ENCODE data around the gene SRC.

The SRC gene

GRCh38 chr20:37442547-37442946, 96.6 kb downstream of the SRC start:
- TF ChIP-seq Cebpa-rat (IDR thresholded peaks at IDR 0.05): no peak
- no peak overlapping the region for H3K4me2 ChIP-seq
- H3K9ac ChIP-seq: no peak overlapping the region
- no peaks in the 10 kb centered on the region for H3K9me3 ChIP-seq (replicated peaks in 1 of 11)
- H3K27me3 ChIP-seq: peaks cover 0 to 5% (median 0%) of the 10 kb centered on the region in 11 experiments; a peak in 2 of 22 replicates
- H3K36me3 ChIP-seq: no peaks in the 10 kb centered on the region
- peaks cover 0 to 34% (median 25%) of the 10 kb centered on the region in 10 experiments; a peak in 16 of 20 replicates for H3K4me1 ChIP-seq
- H3K4me3 ChIP-seq: no peak overlapping the region
- no peak overlapping the region for H3K27ac ChIP-seq
- no peaks in the 10 kb centered on the region; a peak in 1 of 22 replicates for H4K20me1 ChIP-seq

GRCh38 chr20:37442986-37443385, 97.0 kb downstream of the SRC start:
- H3K9me3 ChIP-seq (replicated peaks in 1 of 11): no peaks in the 10 kb centered on the region
- peaks cover 0 to 30% (median 21%) of the 10 kb centered on the region in 10 experiments; a peak in 16 of 20 replicates for H3K4me1 ChIP-seq
- H3K4me3 ChIP-seq: no peak overlapping the region
- no peaks in the 10 kb centered on the region; a peak in 1 of 22 replicates for H4K20me1 ChIP-seq
- H3K36me3 ChIP-seq: no peaks in the 10 kb centered on the region
- H3K4me2 ChIP-seq: peak overlapping the region in 3 of 11 experiments; percentile 2 to 32 (median 23); a peak in 2 of 22 replicates
- H3K27ac ChIP-seq: no peak overlapping the region
- peaks cover 0 to 5% (median 0%) of the 10 kb centered on the region in 11 experiments; a peak in 2 of 22 replicates for H3K27me3 ChIP-seq
- H3K9ac ChIP-seq: no peak overlapping the region
- no peak for TF ChIP-seq Cebpa-rat (IDR thresholded peaks at IDR 0.05)

- H3K27ac ChIP-seq: no peak overlapping the region
- H4K20me1 ChIP-seq: no peaks in the 10 kb centered on the region; a peak in 1 of 22 replicates
- no peak overlapping the region for H3K4me3 ChIP-seq
- H3K36me3 ChIP-seq: no peaks in the 10 kb centered on the region
- H3K27me3 ChIP-seq: peaks cover 0 to 4% (median 0%) of the 10 kb centered on the region in 11 experiments; a peak in 2 of 22 replicates
- TF ChIP-seq Cebpa-rat (IDR thresholded peaks at IDR 0.05): no peak
- H3K9ac ChIP-seq: no peak overlapping the region
- peaks cover 0 to 23% (median 15%) of the 10 kb centered on the region in 10 experiments; a peak in 15 of 20 replicates for H3K4me1 ChIP-seq
- no peaks in the 10 kb centered on the region for H3K9me3 ChIP-seq (replicated peaks in 1 of 11)
- peak overlapping the region in 4 of 11 experiments; percentile 2 to 32 (median 20); a peak in 3 of 22 replicates for H3K4me2 ChIP-seq
Measured at GRCh38 chr20:37443596-37443995, 97.7 kb downstream of the SRC start.

GRCh38 chr20:37445041-37445440, 99.1 kb downstream of the SRC start:
- H3K9me3 ChIP-seq (replicated peaks in 1 of 11): no peaks in the 10 kb centered on the region
- H4K20me1 ChIP-seq: no peaks in the 10 kb centered on the region; a peak in 1 of 22 replicates
- H3K4me2 ChIP-seq: no peak overlapping the region
- no peaks in the 10 kb centered on the region for H3K27me3 ChIP-seq
- H3K27ac ChIP-seq: no peak overlapping the region
- H3K36me3 ChIP-seq: no peaks in the 10 kb centered on the region
- H3K4me3 ChIP-seq: no peak overlapping the region
- no peak for TF ChIP-seq Cebpa-rat (IDR thresholded peaks at IDR 0.05)
- H3K9ac ChIP-seq: no peak overlapping the region
- H3K4me1 ChIP-seq: peaks cover 0 to 10% (median 7%) of the 10 kb centered on the region in 10 experiments; a peak in 9 of 20 replicates

GRCh38 chr20:37446286-37447032, 100.5 kb downstream of the SRC start:
- no peak for TF ChIP-seq Cebpa-rat (IDR thresholded peaks at IDR 0.05)
- Histone ChIP-seq H3K4me3 (no peak overlapping the region), H4K20me1 (no peaks in the 10 kb centered on the region), H3K9me3 (replicated peaks in 1 of 11) (no peaks in the 10 kb centered on the region), H3K36me3 (no peaks in the 10 kb centered on the region), H3K4me1 (peaks cover 0 to 10% (median 7%) of the 10 kb centered on the region in 10 experiments; a peak in 9 of 20 replicates), H3K4me2 (no peak overlapping the region), H3K27ac (no peak overlapping the region), H3K27me3 (no peaks in the 10 kb centered on the region), H3K9ac (no peak overlapping the region)

- Histone ChIP-seq H3K9me3 (replicated peaks in 1 of 11) (no peaks in the 10 kb centered on the region), H4K20me1 (no peaks in the 10 kb centered on the region), H3K9ac (no peak overlapping the region), H3K4me1 (peaks cover 0 to 13% (median 7%) of the 10 kb centered on the region in 10 experiments; a peak in 10 of 20 replicates), H3K36me3 (no peaks in the 10 kb centered on the region), H3K27ac (no peak overlapping the region), H3K4me2 (no peak overlapping the region), H3K27me3 (no peaks in the 10 kb centered on the region), H3K4me3 (no peak overlapping the region)
- 0 out of 22 replicates have a peak, but pooled peaks of 1 of the 11 experiments have one; percentile 6 for TF ChIP-seq Cebpa-rat (IDR thresholded peaks at IDR 0.05)
Measured at GRCh38 chr20:37447688-37448087, 101.7 kb downstream of the SRC start.

- H3K4me1 ChIP-seq: peaks cover 0 to 8% (median 0%) of the 10 kb centered on the region in 10 experiments; a peak in 4 of 20 replicates
- H3K27ac ChIP-seq: no peak overlapping the region
- peaks cover under 1 to 8% (median 6%) of the 10 kb centered on the region in 11 experiments; a peak in 20 of 22 replicates for H3K9me3 ChIP-seq (replicated peaks in 1 of 11)
- no peak for TF ChIP-seq Cebpa-rat (IDR thresholded peaks at IDR 0.05)
- no peak overlapping the region for H3K9ac ChIP-seq
- no peaks in the 10 kb centered on the region for H3K27me3 ChIP-seq
- H3K4me3 ChIP-seq: no peak overlapping the region
- no peak overlapping the region for H3K4me2 ChIP-seq
- no peaks in the 10 kb centered on the region for H4K20me1 ChIP-seq
- H3K36me3 ChIP-seq: no peaks in the 10 kb centered on the region
Measured at GRCh38 chr20:37449276-37449675, 103.3 kb downstream of the SRC start.

GRCh38 chr20:37450344-37450743, 104.4 kb downstream of the SRC start:
- Histone ChIP-seq H3K4me3 (no peak overlapping the region), H3K4me2 (no peak overlapping the region), H3K9me3 (replicated peaks in 1 of 11) (peaks cover 11 to 19% (median 16%) of the 10 kb centered on the region in 11 experiments), H3K4me1 (peaks cover 0 to 8% (median 0%) of the 10 kb centered on the region in 10 experiments; a peak in 4 of 20 replicates), H3K27ac (no peak overlapping the region), H3K27me3 (no peaks in the 10 kb centered on the region), H3K9ac (no peak overlapping the region), H3K36me3 (no peaks in the 10 kb centered on the region), H4K20me1 (no peaks in the 10 kb centered on the region)
- TF ChIP-seq Cebpa-rat (IDR thresholded peaks at IDR 0.05): no peak

- H3K9me3 ChIP-seq (replicated peaks in 1 of 11): peaks cover 24 to 31% (median 29%) of the 10 kb centered on the region in 11 experiments
- H3K27me3 ChIP-seq: no peaks in the 10 kb centered on the region
- no peak overlapping the region for H3K4me2 ChIP-seq
- no peaks in the 10 kb centered on the region for H4K20me1 ChIP-seq
- TF ChIP-seq Cebpa-rat (IDR thresholded peaks at IDR 0.05): no peak
- H3K36me3 ChIP-seq: no peaks in the 10 kb centered on the region
- H3K4me3 ChIP-seq: no peak overlapping the region
- H3K4me1 ChIP-seq: peaks cover 0 to 8% (median 0%) of the 10 kb centered on the region in 10 experiments; a peak in 4 of 20 replicates
- no peak overlapping the region for H3K27ac ChIP-seq
- no peak overlapping the region for H3K9ac ChIP-seq
Measured at GRCh38 chr20:37451616-37452015, 105.7 kb downstream of the SRC start.

Data from BLaER1 treated with 17β-estradiol and CSF1 and Interleukin-3, amounts not matched to agents 10 nM and 100 nM (cell line).